ENCODE data around the gene MRPS16.

MRPS16 gene

GRCh38 chr10:73233883-73234282 lies 18.6 kb downstream of the MRPS16 start:
- Histone ChIP-seq H3K9me2 (ENCODE audit: low read depth, low read length) (no peaks in the 10 kb centered on the region), H4K20me1 (ENCODE audit: insufficient read depth, low read length) (no peaks in the 10 kb centered on the region), H2AFZ (ENCODE audit: low read length) (no peak overlapping the region), H3K79me2 (ENCODE audit: insufficient read depth, low read length) (no peaks in the 10 kb centered on the region), H3K4me2 (ENCODE audit: low read length) (no peak overlapping the region), H3K27me3 (ENCODE audit: insufficient read depth, low read length) (no peaks in the 10 kb centered on the region), H3K27ac (ENCODE audit: low read depth, low read length, poor library complexity, severe bottlenecking) (no peak overlapping the region), H3K36me3 (ENCODE audit: insufficient read depth, low read length) (peaks cover 43% of the 10 kb centered on the region), H3K9me3 (ENCODE audit: low read length) (no peaks in the 10 kb centered on the region), H3K4me3 (ENCODE audit: low read depth, low read length, poor library complexity, severe bottlenecking) (no peak overlapping the region), H3K9ac (ENCODE audit: low read length) (no peak overlapping the region), H3F3A (ENCODE audit: insufficient read depth, low read length) (no peaks in the 10 kb centered on the region), H3K4me1 (ENCODE audit: insufficient read depth, low read length, severe bottlenecking) (no peaks in the 10 kb centered on the region)
- TF ChIP-seq CTCF (IDR thresholded peaks at IDR 0.05; ENCODE audit: low read length): no peak
- TF ChIP-seq EZH2 (IDR thresholded peaks at IDR 0.05; ENCODE audit: borderline replicate concordance, low read length): no peak

DNA sequence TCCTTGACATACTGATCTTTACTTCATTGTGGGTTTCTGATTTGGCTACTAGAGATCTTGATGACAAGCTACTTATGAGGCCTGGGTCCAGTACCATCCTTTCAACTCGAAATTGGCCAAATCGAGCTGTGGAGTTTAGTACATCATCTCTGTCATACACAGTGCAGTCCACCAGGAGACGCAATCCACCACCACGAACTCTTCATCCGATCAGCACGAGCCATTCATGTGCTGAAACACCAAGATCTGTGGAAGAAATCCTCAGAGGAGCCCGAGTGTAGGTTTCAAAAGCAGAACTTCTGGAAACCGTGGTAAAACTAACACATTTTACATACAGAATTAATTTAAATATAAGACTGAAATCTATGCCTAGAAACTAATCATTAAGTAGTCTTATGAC lies 19.6 kb downstream of the MRPS16 start:
- no peak overlapping the region for H2AFZ ChIP-seq (ENCODE audit: low read length)
- no peaks in the 10 kb centered on the region for H3K4me1 ChIP-seq (ENCODE audit: insufficient read depth, low read length, severe bottlenecking)
- no peak overlapping the region for H3K4me3 ChIP-seq (ENCODE audit: low read depth, low read length, poor library complexity, severe bottlenecking)
- H3K4me2 ChIP-seq (ENCODE audit: low read length): no peak overlapping the region
- no peaks in the 10 kb centered on the region for H3F3A ChIP-seq (ENCODE audit: insufficient read depth, low read length)
- no peaks in the 10 kb centered on the region for H3K79me2 ChIP-seq (ENCODE audit: insufficient read depth, low read length)
- no peak overlapping the region for H3K9ac ChIP-seq (ENCODE audit: low read length)
- no peaks in the 10 kb centered on the region for H3K9me3 ChIP-seq (ENCODE audit: low read length)
- H3K27ac ChIP-seq (ENCODE audit: low read depth, low read length, poor library complexity, severe bottlenecking): no peak overlapping the region
- TF ChIP-seq EZH2 (IDR thresholded peaks at IDR 0.05; ENCODE audit: borderline replicate concordance, low read length): no peak
- TF ChIP-seq CTCF (IDR thresholded peaks at IDR 0.05; ENCODE audit: low read length): peak; percentile 65
- H3K27me3 ChIP-seq (ENCODE audit: insufficient read depth, low read length): no peaks in the 10 kb centered on the region
- H3K36me3 ChIP-seq (ENCODE audit: insufficient read depth, low read length): peaks cover 33% of the 10 kb centered on the region
- no peaks in the 10 kb centered on the region for H4K20me1 ChIP-seq (ENCODE audit: insufficient read depth, low read length)
- H3K9me2 ChIP-seq (ENCODE audit: low read depth, low read length): no peaks in the 10 kb centered on the region

- Histone ChIP-seq H3K9ac (ENCODE audit: low read length) (no peak overlapping the region), H2AFZ (ENCODE audit: low read length) (no peak overlapping the region), H3K36me3 (ENCODE audit: insufficient read depth, low read length) (peaks cover 10% of the 10 kb centered on the region; the same call in 1 of the 2 replicates), H3K9me3 (ENCODE audit: low read length) (no peaks in the 10 kb centered on the region), H4K20me1 (ENCODE audit: insufficient read depth, low read length) (no peaks in the 10 kb centered on the region), H3K4me3 (ENCODE audit: low read depth, low read length, poor library complexity, severe bottlenecking) (no peak overlapping the region), H3K9me2 (ENCODE audit: low read depth, low read length) (no peaks in the 10 kb centered on the region), H3F3A (ENCODE audit: insufficient read depth, low read length) (no peaks in the 10 kb centered on the region), H3K4me1 (ENCODE audit: insufficient read depth, low read length, severe bottlenecking) (no peaks in the 10 kb centered on the region), H3K27me3 (ENCODE audit: insufficient read depth, low read length) (no peaks in the 10 kb centered on the region), H3K4me2 (ENCODE audit: low read length) (no peak overlapping the region), H3K27ac (ENCODE audit: low read depth, low read length, poor library complexity, severe bottlenecking) (no peak overlapping the region), H3K79me2 (ENCODE audit: insufficient read depth, low read length) (no peaks in the 10 kb centered on the region)
- TF ChIP-seq EZH2 (IDR thresholded peaks at IDR 0.05; ENCODE audit: borderline replicate concordance, low read length) (no peak), CTCF (IDR thresholded peaks at IDR 0.05; ENCODE audit: low read length) (no peak)
Observed at GRCh38 chr10:73229567-73229966, 22.9 kb downstream of the MRPS16 start.

Measured in OCI-LY1 (cell line).